ENCODE results near the gene ANKRD9. TPM values are rescaled to one million over a fixed set of nuclear protein-coding genes. Genes with fewer than 3 reads are reported as not detected.

The ANKRD9 gene
- total RNA-seq, 1 experiment from 2014 or later = 29.8 TPM

- Mint-ChIP-seq H3K36me3 (ENCODE audit: insufficient read depth in 1 of 3, low read depth in 3 of 3) (peaks cover 0 to 15% (median 4%) of the 10 kb centered on the region in 3 experiments; a peak in 5 of 7 replicates), H3K27me3 (ENCODE audit: low read depth) (no peaks in the 10 kb centered on the region), H3K4me1 (no peaks in the 10 kb centered on the region), H3K27ac (no peak overlapping the region), H3K9me3 (no peaks in the 10 kb centered on the region; a peak in 1 of 5 replicates), H3K4me3 (no peak overlapping the region)
- Histone ChIP-seq H3K23me2 (ENCODE audit: insufficient read length, low read depth, low read length, poor library complexity, severe bottlenecking) (no peaks in the 10 kb centered on the region), H3T11ph (ENCODE audit: low read length) (no peak overlapping the region), H2BK15ac (ENCODE audit: low read depth, low read length) (no peak overlapping the region), H3K27ac (ENCODE audit: insufficient read length, low read depth, low read length) (no peak overlapping the region), H2AFZ (ENCODE audit: low read length) (no peak overlapping the region), H3K27me3 (ENCODE audit: insufficient read depth, low read length) (no peaks in the 10 kb centered on the region), H3K14ac (ENCODE audit: insufficient read depth, low read length) (no peak overlapping the region), H3K18ac (ENCODE audit: insufficient read length, low read depth, low read length) (no peak overlapping the region), H2BK5ac (ENCODE audit: insufficient read length, low read length) (no peak overlapping the region), H2AK5ac (ENCODE audit: insufficient read length, low read length) (no peak overlapping the region), H2BK12ac (ENCODE audit: insufficient read length, low read depth, low read length) (no peak overlapping the region), H3K79me1 (ENCODE audit: insufficient read depth, low read depth, low read length, poor library complexity, severe bottlenecking) (no peaks in the 10 kb centered on the region), H2BK20ac (ENCODE audit: low read depth, low read length, poor library complexity, severe bottlenecking) (no peak overlapping the region), H3K56ac (ENCODE audit: insufficient read length, low read depth, low read length) (no peak overlapping the region), H4K5ac (ENCODE audit: insufficient read length, low read depth, low read length) (no peak overlapping the region), H3K4ac (ENCODE audit: low read depth, low read length) (no peak overlapping the region), H3K9ac (ENCODE audit: extremely low read depth, insufficient read length, low read length) (no peak overlapping the region), H3K4me1 (ENCODE audit: insufficient read depth, low read length) (no peaks in the 10 kb centered on the region), H3K23ac (ENCODE audit: insufficient read length, low read depth, low read length) (no peak overlapping the region), H4K20me1 (ENCODE audit: control insufficient read depth, insufficient read depth, insufficient read length) (no peaks in the 10 kb centered on the region), H3K4me2 (ENCODE audit: insufficient read depth, insufficient read length, low read length) (no peak overlapping the region), H4K91ac (ENCODE audit: insufficient read length, low read depth, low read length) (no peak overlapping the region), H2BK120ac (ENCODE audit: low read depth, low read length, poor library complexity, severe bottlenecking) (no peak overlapping the region), H3K79me2 (ENCODE audit: insufficient read depth, low read length) (no peaks in the 10 kb centered on the region), H3K9me3 (ENCODE audit: control insufficient read depth, low read depth, low read length) (no peaks in the 10 kb centered on the region), H4K8ac (replicated peaks; ENCODE audit: insufficient read length, low read depth, low read length) (no peak overlapping the region)
- TF ChIP-seq CTCF (conservative IDR thresholded peaks at IDR 0.05) = no peak
- DNase-seq = no peak
- WGBS (ENCODE audit: extremely low coverage, insufficient read length, low lambda C conversion rate) = no CpG with 5 or more reads among the region's 7 CpGs
Observed at GRCh38 chr14:102479777-102480176, 29.8 kb downstream of the ANKRD9 start.

Data from H9 (cell line).